H1 (cell line): ENCODE measurements around the gene UBE2D2. TPM values are rescaled to one million over a fixed set of nuclear protein-coding genes. Genes with fewer than 3 reads are reported as not detected.

Experiments
- GTF2F1 ChIP-seq: IDR thresholded peaks from 2 replicates; pipeline ENCODE4 v1.6.1; 2012; ENCODE audit warnings: low read depth, low read length, improper control_type of control experiment, borderline replicate concordance
- NRF1 ChIP-seq: IDR thresholded peaks from 2 replicates; pipeline ENCODE4 v1.6.1; 2011; ENCODE audit warnings: mild to moderate bottlenecking, low read depth, low read length, improper control_type of control experiment
- polyA plus RNA-seq, 7 experiments: library from polyadenylated mRNA; depleted of rRNA in 3 of 7; stranded (reverse) in 5 of 7; unstranded in 2 of 7; fragments of >200 nt in 5 of 7; fragments of 200-250 nt in 2 of 7; gene quantifications; 1 replicate in 5 of 7; 2 replicates in 1 of 7; 4 replicates in 1 of 7; pipeline versions ENCODE4 v1.2.1 to v1.2.3, GENCODE V29; 2011 to 2013; ENCODE audit warnings: missing spikeins in 2 of 7, mixed read lengths in 2 of 7
- total RNA-seq: library from RNA; stranded (reverse); fragmentation: NEBNext Ultra II Directional; extraction: Animal tissue kit (Norgen Biotek cat#: 25700); gene quantifications from 2 replicates; pipeline ENCODE4 v1.2.1, GENCODE V29; 2021

The UBE2D2 gene
- total and polyA plus RNA-seq, 2 of the 8 experiments (the other 6 are each of a cell fraction or from before 2014, with no cell fraction given) = 66.9 to 203 TPM

DNA sequence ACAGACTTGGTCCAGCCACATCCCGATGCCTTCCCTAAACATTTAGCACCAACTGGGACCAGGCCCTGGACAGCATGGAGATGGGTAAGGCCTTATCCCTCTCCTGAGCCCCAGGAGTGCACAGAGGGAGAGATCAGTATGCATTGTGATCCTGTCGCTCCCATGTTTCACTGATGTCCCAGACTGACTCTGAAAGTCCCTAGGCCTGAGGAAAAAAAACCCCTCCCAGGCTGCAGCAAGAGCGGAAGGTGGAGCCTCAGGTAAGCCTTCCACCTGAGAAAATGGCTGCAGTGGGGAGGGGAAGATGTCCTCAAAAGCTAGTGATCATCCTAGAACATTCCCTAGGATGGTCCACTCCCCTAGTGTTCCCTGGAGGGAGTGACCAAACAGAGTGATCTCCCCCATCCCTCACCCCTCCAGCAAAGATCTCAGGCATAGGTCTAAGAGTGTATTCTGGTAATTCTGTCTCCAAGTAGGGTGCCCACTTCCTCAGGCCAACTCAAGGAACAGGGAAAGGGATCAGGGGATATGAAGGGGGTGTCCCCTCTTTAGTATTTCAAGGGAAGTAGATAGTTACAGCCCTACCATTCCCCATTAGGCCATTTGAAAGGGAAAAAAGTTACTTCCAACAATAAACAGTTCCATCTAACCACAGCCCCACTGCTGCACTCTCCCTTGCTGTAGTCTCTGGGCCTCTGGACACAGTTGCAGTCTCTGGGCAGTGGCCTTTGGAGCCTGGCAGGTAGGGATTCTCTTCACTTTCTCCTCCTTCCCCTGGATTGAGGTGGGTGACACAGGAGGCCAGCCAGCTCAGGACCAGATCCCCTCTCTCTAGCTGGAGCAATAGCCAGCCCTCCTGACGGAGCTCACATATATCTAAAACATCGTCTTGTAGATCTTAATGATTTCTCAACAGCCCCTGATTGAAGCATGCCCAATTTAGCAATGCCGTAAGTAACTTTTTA is 80.3 kb downstream of the UBE2D2 start (continued):
- TF ChIP-seq NRF1 (no peak), GTF2F1 (no peak)
